Naive thymus-derived CD8-positive, alpha-beta T cell (primary cell): ENCODE measurements around the gene C10orf90. TPM values are rescaled to one million over a fixed set of nuclear protein-coding genes. Genes with fewer than 3 reads are reported as not detected.

Source experiments
- ATAC-seq, 2 donors: fragments of 150-1000 bp; cut with Tn5 transposase in 1 of 2; sonication (Bioruptor Pico), chemical (Tn5 transposase) in 1 of 2; 1 replicate in 1 of 2; 2 replicates in 1 of 2; pipeline ENCODE4 v1.10.0; 2021; ENCODE audit warnings: mild to moderate bottlenecking in 2 of 2, moderate library complexity in 2 of 2
- POLR2A ChIA-PET: fragments of 350-600 bp; sonication (Branson Sonifier 250); formaldehyde crosslinking; loops from one replicate; lab custom pipeline; 2021; ENCODE audit warnings: antibody characterized with exemption; lab: Charles Lee
- DNase-seq, 10 donors: peaks; one replicate each; pipeline versions ENCODE4 v3.0.0 to v3.0.0-alpha.2; 2020 to 2022
- H3K27ac Mint-ChIP-seq, 10 donors: one replicate each; pipeline ENCODE4 v1.8.0; 2020 to 2022; ENCODE audit warnings: mild to moderate bottlenecking in 10 of 10, mixed read lengths in 10 of 10, moderate library complexity in 4 of 10, inconsistent platforms in 1 of 10
- H3K27me3 Mint-ChIP-seq, 5 donors: one replicate each; pipeline ENCODE4 v1.8.0; 2021 to 2022; ENCODE audit warnings: mixed read lengths in 5 of 5
- H3K36me3 Mint-ChIP-seq, 3 donors: one replicate each; pipeline ENCODE4 v1.8.0; 2020 to 2022; ENCODE audit warnings: mixed read lengths in 3 of 3, mild to moderate bottlenecking in 2 of 3, inconsistent platforms in 1 of 3
- H3K4me1 Mint-ChIP-seq, 4 donors: one replicate each; pipeline ENCODE4 v1.8.0; 2021 to 2022; ENCODE audit warnings: mixed read lengths in 4 of 4
- H3K4me3 Mint-ChIP-seq, 10 donors: one replicate each; pipeline ENCODE4 v1.8.0; 2020 to 2022; ENCODE audit warnings: mild to moderate bottlenecking in 10 of 10, mixed read lengths in 10 of 10, moderate library complexity in 6 of 10, inconsistent platforms in 1 of 10
- H3K9me3 Mint-ChIP-seq, 9 donors: one replicate each; pipeline ENCODE4 v1.8.0; 2020 to 2022; ENCODE audit warnings: mixed read lengths in 9 of 9, mild to moderate bottlenecking in 3 of 9, inconsistent platforms in 1 of 9, moderate library complexity in 1 of 9
- polyA plus RNA-seq, 3 donors: library from polyadenylated mRNA; unstranded; fragments of 300-500 nt; fragmentation: Illumina TruSeq; gene quantifications; one replicate each; pipeline ENCODE4 v1.2.3, GENCODE V29; 2021
- total RNA-seq, 8 experiments: library from RNA in 2 of 8; stranded (reverse) in 2 of 8; gene quantifications; one replicate each; pipeline ENCODE4 v1.2.3 and lab custom pipeline; 2021 to 2026

C10orf90 gene
- total and polyA plus RNA-seq, 5 experiments from 2014 or later = not detected

DNA sequence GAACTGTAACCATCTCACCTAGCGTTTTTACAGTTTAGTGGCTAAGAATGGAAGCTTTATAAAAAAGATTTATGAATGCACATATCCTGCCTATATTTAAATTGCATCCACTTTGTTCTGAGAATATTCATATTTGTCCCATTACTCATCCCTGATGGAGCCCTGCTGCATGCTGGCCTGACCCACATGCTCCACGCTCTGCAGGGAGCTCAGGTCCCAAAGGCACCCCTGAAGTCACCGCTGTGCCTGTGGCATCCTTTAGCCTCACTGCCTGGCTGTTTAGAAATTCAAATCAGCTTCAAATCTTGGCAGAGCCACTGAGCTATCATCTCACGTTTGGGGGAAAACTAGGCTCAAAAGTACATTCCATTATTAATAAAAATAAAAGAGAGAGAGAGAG is 24.4 kb downstream of the C10orf90 start:
- Mint-ChIP-seq H3K4me1 (no peaks in the 10 kb centered on the region), H3K36me3 (no peaks in the 10 kb centered on the region), H3K27ac (no peak overlapping the region), H3K9me3 (peaks cover 0 to 10% (median 0%) of the 10 kb centered on the region in 9 donors), H3K27me3 (peaks cover 0 to 19% (median 6%) of the 10 kb centered on the region in 5 donors), H3K4me3 (no peak overlapping the region)
- POLR2A ChIA-PET = no interaction called here
- ATAC-seq (no peak), DNase-seq (no peak)

DNA sequence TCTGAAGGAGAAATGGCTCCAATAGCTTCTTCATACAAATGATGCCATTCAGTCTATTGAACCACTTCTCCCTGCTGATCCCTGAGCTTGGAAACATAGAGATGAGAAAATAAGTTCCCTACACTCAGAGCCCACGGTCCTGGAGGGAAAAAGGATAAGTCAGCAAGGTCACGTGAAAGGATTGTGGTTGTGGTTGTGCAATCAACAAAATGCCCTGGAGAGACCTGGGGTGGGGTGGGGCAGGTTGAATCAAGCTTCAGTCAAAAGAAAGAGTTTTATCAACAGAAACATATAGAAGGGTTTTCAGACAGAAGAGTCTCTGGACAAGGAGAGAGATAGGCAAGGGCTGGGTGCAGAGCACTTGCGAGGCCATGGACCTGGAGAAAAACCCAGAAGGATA is 30.1 kb downstream of the C10orf90 start:
- DNase-seq (no peak), ATAC-seq (no peak)
- Mint-ChIP-seq H3K27me3 (peaks cover 0 to 10% (median 6%) of the 10 kb centered on the region in 5 donors), H3K4me1 (peaks cover 0 to 2% (median 0%) of the 10 kb centered on the region in 4 donors), H3K9me3 (peaks cover 0 to 4% (median 1%) of the 10 kb centered on the region in 9 donors), H3K27ac (no peak overlapping the region), H3K4me3 (no peak overlapping the region), H3K36me3 (no peaks in the 10 kb centered on the region)
- POLR2A ChIA-PET = no interaction called here

DNA sequence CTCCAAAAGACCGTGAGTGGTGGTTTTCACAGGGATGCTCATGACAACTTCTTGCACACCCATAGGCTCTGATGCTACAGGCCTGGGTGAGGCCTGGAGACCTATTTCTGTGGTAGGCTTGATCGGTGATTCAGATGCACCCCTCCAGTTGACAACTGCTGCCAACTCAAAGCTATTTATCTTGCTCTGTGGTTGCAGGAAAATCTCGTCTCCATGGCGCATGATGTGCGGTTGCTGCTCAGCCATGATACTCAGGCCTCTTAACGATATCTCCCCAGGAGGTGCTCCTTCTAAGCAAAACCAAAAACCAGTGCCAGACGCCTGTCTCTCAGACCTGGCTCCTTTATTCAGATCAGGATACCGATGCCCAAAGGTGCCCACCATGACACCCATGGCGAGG is 31.4 kb downstream of the C10orf90 start:
- Mint-ChIP-seq H3K27ac (no peak overlapping the region), H3K36me3 (no peaks in the 10 kb centered on the region), H3K4me1 (peaks cover 0 to 2% (median 0%) of the 10 kb centered on the region in 4 donors), H3K4me3 (no peak overlapping the region), H3K9me3 (peaks cover 0 to 4% (median 1%) of the 10 kb centered on the region in 9 donors), H3K27me3 (peaks cover 0 to 10% (median 5%) of the 10 kb centered on the region in 5 donors)
- no peak for DNase-seq
- POLR2A ChIA-PET = no interaction called here
- ATAC-seq = no peak

DNA sequence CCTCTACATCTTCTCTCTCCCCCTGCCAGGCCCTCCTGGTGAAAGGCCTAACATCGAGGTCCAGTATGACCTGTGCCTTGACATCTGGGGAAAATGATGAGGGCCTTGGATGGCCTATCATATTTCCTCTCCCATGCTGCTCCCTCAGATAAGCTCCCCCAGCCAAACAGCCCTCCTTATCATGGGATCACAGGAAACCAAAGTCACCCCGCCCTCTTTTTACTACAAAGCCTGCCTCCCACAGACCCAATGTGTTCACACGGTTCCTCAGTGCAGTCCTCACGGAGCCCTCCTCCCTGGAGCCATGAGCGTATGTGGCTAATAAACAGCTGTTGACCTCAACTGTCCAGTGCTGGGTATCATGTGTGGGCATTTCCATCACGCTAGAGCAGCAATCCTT is 32.0 kb downstream of the C10orf90 start:
- Mint-ChIP-seq H3K27ac (no peak overlapping the region), H3K27me3 (peaks cover 0 to 10% (median 3%) of the 10 kb centered on the region in 5 donors), H3K9me3 (peaks cover 0 to 4% (median 1%) of the 10 kb centered on the region in 9 donors), H3K36me3 (no peaks in the 10 kb centered on the region), H3K4me1 (peaks cover 0 to 2% (median 0%) of the 10 kb centered on the region in 4 donors), H3K4me3 (no peak overlapping the region)
- ATAC-seq (no peak), DNase-seq (no peak)
- POLR2A ChIA-PET = no interaction called here

DNA sequence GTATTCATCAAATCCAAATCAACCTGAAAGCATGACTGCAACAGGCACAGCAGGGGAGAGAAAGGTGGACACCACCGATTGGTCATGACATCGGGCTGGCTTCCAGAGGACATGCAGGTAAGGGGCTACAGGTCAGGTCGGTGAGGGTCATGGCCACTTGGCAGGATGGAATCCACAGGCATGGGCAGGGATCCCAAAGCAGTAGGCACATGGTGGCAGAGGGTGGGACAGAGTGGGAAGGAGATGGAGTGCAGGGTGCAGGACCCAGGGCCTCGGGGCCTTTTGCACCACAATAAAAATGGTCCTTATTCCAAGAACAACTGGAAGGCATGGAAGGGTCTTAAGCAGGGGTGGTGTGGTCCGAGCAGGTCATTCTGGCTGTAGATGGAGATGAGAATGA is 33.0 kb downstream of the C10orf90 start:
- Mint-ChIP-seq H3K27me3 (peaks cover 0 to 4% (median 0%) of the 10 kb centered on the region in 5 donors), H3K36me3 (no peaks in the 10 kb centered on the region), H3K4me1 (peaks cover 0 to 2% (median 0%) of the 10 kb centered on the region in 4 donors), H3K27ac (no peak overlapping the region), H3K4me3 (no peak overlapping the region), H3K9me3 (peaks cover 0 to 4% (median under 1%) of the 10 kb centered on the region in 9 donors)
- no peak for ATAC-seq
- no peak for DNase-seq
- POLR2A ChIA-PET = no interaction called here

- Mint-ChIP-seq H3K27me3 (peaks cover 0 to 10% (median 0%) of the 10 kb centered on the region in 5 donors), H3K4me3 (no peak overlapping the region), H3K36me3 (no peaks in the 10 kb centered on the region), H3K4me1 (peaks cover 0 to 2% (median 0%) of the 10 kb centered on the region in 4 donors), H3K27ac (no peak overlapping the region), H3K9me3 (peaks cover 0 to 5% (median 0%) of the 10 kb centered on the region in 9 donors)
- POLR2A ChIA-PET = no interaction called here
- DNase-seq (no peak), ATAC-seq (no peak)
These were observed 35.6 kb downstream of the C10orf90 start for GRCh38 chr10:126634911-126635310.

DNA sequence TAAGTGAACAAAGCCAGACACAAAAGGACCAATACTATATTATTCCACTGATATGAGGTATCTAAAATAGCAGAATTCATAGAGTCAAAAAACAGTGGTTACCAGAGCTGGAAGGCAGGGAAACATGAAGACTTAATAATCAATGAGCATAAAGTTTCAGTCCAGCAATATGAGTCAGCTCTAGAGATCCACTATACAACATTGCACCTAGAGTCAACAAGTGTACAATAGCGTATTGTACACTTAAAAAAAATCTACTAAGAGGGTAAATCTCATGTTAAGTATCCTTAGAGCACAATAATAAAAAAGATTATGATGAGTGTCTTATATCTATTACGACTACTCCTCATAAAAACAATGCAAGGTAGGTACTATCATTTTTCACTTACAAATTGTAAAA is 36.1 kb downstream of the C10orf90 start:
- ATAC-seq = no peak
- DNase-seq = no peak
- Mint-ChIP-seq H3K27me3 (peaks cover 0 to 10% (median 0%) of the 10 kb centered on the region in 5 donors), H3K36me3 (no peaks in the 10 kb centered on the region), H3K4me1 (peaks cover 0 to 2% (median 0%) of the 10 kb centered on the region in 4 donors), H3K4me3 (no peak overlapping the region), H3K27ac (no peak overlapping the region), H3K9me3 (peaks cover 0 to 5% (median 0%) of the 10 kb centered on the region in 9 donors)
- POLR2A ChIA-PET = no interaction called here

DNA sequence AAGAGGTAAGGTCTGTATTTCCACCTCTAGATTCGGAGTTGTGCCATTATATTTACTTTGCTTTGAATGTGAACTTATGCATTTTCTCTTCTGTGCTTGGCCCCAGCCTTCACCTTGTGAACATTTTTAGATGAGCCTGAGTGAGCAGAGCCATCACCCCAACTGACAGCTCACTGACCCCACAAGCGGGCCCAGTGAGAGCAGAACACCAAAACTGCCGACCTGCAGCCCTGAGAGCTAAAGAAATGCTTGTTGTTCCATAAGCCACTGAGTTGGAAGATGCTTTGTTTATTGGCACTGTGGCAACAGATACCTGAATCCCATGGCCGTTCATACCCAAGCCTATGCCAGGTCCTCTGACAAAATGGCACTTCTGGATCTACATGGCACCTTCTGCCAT is 37.8 kb downstream of the C10orf90 start:
- no peak overlapping the region for H3K4me3 Mint-ChIP-seq
- POLR2A ChIA-PET = no interaction called here
- H3K36me3 Mint-ChIP-seq = no peaks in the 10 kb centered on the region
- no peak for ATAC-seq
- peaks cover 0 to 10% (median 0%) of the 10 kb centered on the region in 5 donors for H3K27me3 Mint-ChIP-seq
- H3K27ac Mint-ChIP-seq = no peak overlapping the region
- no peak for DNase-seq
- H3K9me3 Mint-ChIP-seq = peaks cover 0 to 2% (median 0%) of the 10 kb centered on the region in 9 donors
- H3K4me1 Mint-ChIP-seq = peaks cover 0 to 2% (median 0%) of the 10 kb centered on the region in 4 donors

GRCh38 chr10:126629925-126630624 is 40.4 kb downstream of the C10orf90 start:
- Mint-ChIP-seq H3K27ac (no peak overlapping the region), H3K4me3 (no peak overlapping the region), H3K27me3 (peaks cover 0 to 11% (median under 1%) of the 10 kb centered on the region in 5 donors), H3K36me3 (no peaks in the 10 kb centered on the region), H3K4me1 (no peaks in the 10 kb centered on the region), H3K9me3 (peaks cover 0 to 2% (median 0%) of the 10 kb centered on the region in 9 donors)
- POLR2A ChIA-PET = no interaction called here
- no peak for ATAC-seq
- DNase-seq = no peak

GRCh38 chr10:126628746-126629145 is 41.7 kb downstream of the C10orf90 start:
- H3K36me3 Mint-ChIP-seq = no peaks in the 10 kb centered on the region
- peaks cover 0 to 14% (median 2%) of the 10 kb centered on the region in 5 donors for H3K27me3 Mint-ChIP-seq
- no peaks in the 10 kb centered on the region for H3K4me1 Mint-ChIP-seq
- ATAC-seq (no peak), DNase-seq (no peak)
- no peak overlapping the region for H3K27ac Mint-ChIP-seq
- H3K4me3 Mint-ChIP-seq = no peak overlapping the region
- POLR2A ChIA-PET = no interaction called here
- H3K9me3 Mint-ChIP-seq = peaks cover 0 to 2% (median 0%) of the 10 kb centered on the region in 9 donors

- Mint-ChIP-seq H3K36me3 (no peaks in the 10 kb centered on the region), H3K4me3 (no peak overlapping the region), H3K4me1 (no peaks in the 10 kb centered on the region), H3K9me3 (peaks cover 0 to 8% (median 0%) of the 10 kb centered on the region in 9 donors), H3K27ac (no peak overlapping the region), H3K27me3 (peaks cover 0 to 16% (median 5%) of the 10 kb centered on the region in 5 donors)
- DNase-seq (no peak), ATAC-seq (no peak)
- POLR2A ChIA-PET = no interaction called here
These were observed 48.6 kb downstream of the C10orf90 start for GRCh38 chr10:126621846-126622245.

DNA sequence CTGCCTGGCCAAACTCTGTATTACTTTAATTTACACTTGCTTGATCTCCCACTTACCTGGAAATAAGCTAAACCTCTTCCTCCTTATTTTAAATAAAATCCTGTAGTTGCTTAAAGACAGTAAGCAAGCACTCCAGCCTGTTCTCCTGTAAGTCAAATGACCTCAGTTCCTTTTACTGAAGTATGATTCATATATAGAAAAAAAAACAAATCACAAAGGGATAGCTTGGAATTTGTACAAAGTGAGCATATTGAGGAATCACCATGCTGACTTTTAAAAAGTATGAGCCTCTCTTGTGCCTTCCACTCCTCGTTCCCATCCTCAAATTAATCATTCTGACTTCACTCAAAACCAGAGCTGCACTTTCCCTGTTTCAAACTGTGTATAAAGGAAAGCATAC is 52.0 kb downstream of the C10orf90 start:
- H3K27me3 Mint-ChIP-seq = peaks cover 0 to 16% (median 3%) of the 10 kb centered on the region in 5 donors
- DNase-seq = no peak
- H3K27ac Mint-ChIP-seq = no peak overlapping the region
- H3K4me3 Mint-ChIP-seq = no peak overlapping the region
- H3K36me3 Mint-ChIP-seq = no peaks in the 10 kb centered on the region
- POLR2A ChIA-PET = no interaction called here
- ATAC-seq = no peak
- no peaks in the 10 kb centered on the region for H3K4me1 Mint-ChIP-seq
- H3K9me3 Mint-ChIP-seq = peaks cover 0 to 8% (median 0%) of the 10 kb centered on the region in 9 donors

DNA sequence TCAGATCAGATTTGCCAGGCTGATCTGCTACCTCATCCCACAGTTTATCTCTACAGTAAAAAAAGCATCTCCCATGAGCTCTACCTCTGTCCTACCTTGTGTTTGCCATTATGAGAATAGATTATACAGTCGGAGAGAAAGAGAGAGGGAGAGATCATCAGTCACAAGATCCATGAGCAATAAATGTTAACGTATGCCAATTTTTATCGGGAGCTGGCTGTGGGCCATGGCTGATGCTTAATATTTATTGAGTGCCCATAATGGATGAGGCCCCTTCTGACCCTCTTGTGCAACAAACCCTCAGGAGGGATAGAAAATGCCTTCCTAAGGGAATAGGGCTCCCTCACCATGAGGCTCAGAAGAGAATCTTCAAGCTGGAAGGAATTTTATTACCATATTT is 52.8 kb downstream of the C10orf90 start:
- DNase-seq = no peak
- Mint-ChIP-seq H3K36me3 (no peaks in the 10 kb centered on the region), H3K27me3 (peaks cover 0 to 13% (median 3%) of the 10 kb centered on the region in 5 donors), H3K4me1 (no peaks in the 10 kb centered on the region), H3K4me3 (no peak overlapping the region), H3K27ac (no peak overlapping the region), H3K9me3 (peaks cover 0 to 8% (median 0%) of the 10 kb centered on the region in 9 donors)
- no peak for ATAC-seq
- POLR2A ChIA-PET = no interaction called here
